ENCODE results near the gene AHDC1. TPM values are rescaled to one million over a fixed set of nuclear protein-coding genes. Genes with fewer than 3 reads are reported as not detected.
A peak's percentile ranks its signal among the peaks of the same experiment; 100 is the strongest.

The AHDC1 gene
- total and polyA plus RNA-seq, 9 of the 15 experiments (the other 6 are each of a cell fraction or from before 2014, with no cell fraction given) = 0.21 to 36.4 (median 4.7) TPM

- peak; percentile 82 for TF ChIP-seq BRD9 (IDR thresholded peaks at IDR 0.05; ENCODE audit: low read depth, partially characterized antibody)
- TF ChIP-seq SP1 (CRISPR knock-in tag; IDR thresholded peaks at IDR 0.05) = no peak; the same call in 1 of the 2 replicates
- TF ChIP-seq, protein P1, sequence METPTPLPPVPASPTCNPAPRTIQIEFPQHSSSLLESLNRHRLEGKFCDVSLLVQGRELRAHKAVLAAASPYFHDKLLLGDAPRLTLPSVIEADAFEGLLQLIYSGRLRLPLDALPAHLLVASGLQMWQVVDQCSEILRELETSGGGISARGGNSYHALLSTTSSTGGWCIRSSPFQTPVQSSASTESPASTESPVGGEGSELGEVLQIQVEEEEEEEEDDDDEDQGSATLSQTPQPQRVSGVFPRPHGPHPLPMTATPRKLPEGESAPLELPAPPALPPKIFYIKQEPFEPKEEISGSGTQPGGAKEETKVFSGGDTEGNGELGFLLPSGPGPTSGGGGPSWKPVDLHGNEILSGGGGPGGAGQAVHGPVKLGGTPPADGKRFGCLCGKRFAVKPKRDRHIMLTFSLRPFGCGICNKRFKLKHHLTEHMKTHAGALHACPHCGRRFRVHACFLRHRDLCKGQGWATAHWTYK (CRISPR knock-in tag; IDR thresholded peaks at IDR 0.05) = no peak
- peak; percentile 12 for TF ChIP-seq NFIC (IDR thresholded peaks at IDR 0.05)
- TF ChIP-seq CBFA2T2 (conservative IDR thresholded peaks at IDR 0.05) = no peak
- no peak for TF ChIP-seq RFX5 (IDR thresholded peaks at IDR 0.05; ENCODE audit: low read depth, low read length)
- 0 out of 2 replicates have a peak, but pooled peaks have one; percentile 30 for TF ChIP-seq TOE1 (IDR thresholded peaks at IDR 0.05; ENCODE audit: borderline replicate concordance)
- no peak for TF ChIP-seq TOE1 (CRISPR knock-in tag; IDR thresholded peaks at IDR 0.05; ENCODE audit: borderline replicate concordance, low read depth)
- no peak for TF ChIP-seq GTF2F1 (IDR thresholded peaks at IDR 0.05; ENCODE audit: low read depth, low read length)
- peak; percentile 89 to 94 for TF ChIP-seq KDM1A (IDR thresholded peaks at IDR 0.05)
- TF ChIP-seq HCFC1 (IDR thresholded peaks at IDR 0.05; ENCODE audit: low read depth, low read length) = 0 out of 2 replicates have a peak, but pooled peaks have one; percentile 9
- TF ChIP-seq HDGF (IDR thresholded peaks at IDR 0.05) = peak; percentile 41; the same call in 1 of the 2 replicates
- TF ChIP-seq ZFP36 (IDR thresholded peaks at IDR 0.05; ENCODE audit: low read depth, low read length, partially characterized antibody) = peak; percentile 94
- no peak for TF ChIP-seq NEUROD1 (IDR thresholded peaks at IDR 0.05; ENCODE audit: borderline replicate concordance, low read depth, low read length, partially characterized antibody)
- peak; percentile 90 for TF ChIP-seq SMARCA5 (IDR thresholded peaks at IDR 0.05)
- TF ChIP-seq, protein P2, sequence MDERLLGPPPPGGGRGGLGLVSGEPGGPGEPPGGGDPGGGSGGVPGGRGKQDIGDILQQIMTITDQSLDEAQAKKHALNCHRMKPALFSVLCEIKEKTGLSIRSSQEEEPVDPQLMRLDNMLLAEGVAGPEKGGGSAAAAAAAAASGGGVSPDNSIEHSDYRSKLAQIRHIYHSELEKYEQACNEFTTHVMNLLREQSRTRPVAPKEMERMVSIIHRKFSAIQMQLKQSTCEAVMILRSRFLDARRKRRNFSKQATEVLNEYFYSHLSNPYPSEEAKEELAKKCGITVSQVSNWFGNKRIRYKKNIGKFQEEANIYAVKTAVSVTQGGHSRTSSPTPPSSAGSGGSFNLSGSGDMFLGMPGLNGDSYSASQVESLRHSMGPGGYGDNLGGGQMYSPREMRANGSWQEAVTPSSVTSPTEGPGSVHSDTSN (CRISPR knock-in tag; IDR thresholded peaks at IDR 0.05; ENCODE audit: low read depth) = no peak
- TF ChIP-seq, protein P2 (tag; conservative IDR thresholded peaks at IDR 0.05; ENCODE audit: low read depth) = peak; percentile 42; the same call in 1 of the 2 replicates
- TF ChIP-seq ARID1B (IDR thresholded peaks at IDR 0.05) = 0 out of 2 replicates have a peak, but pooled peaks have one; percentile 22
- TF ChIP-seq CC2D1A (IDR thresholded peaks at IDR 0.05) = peak; percentile 62
Observed at GRCh38 chr1:27523337-27524020, 80.5 kb downstream of the AHDC1 start (continued).

All from K562 (cell line).